ENCODE results near the gene UBL7. TPM values are rescaled to one million over a fixed set of nuclear protein-coding genes. Genes with fewer than 3 reads are reported as not detected.

Gene UBL7
- total RNA-seq, 2 experiments from 2014 or later, result 29.5 to 44.1 TPM

DNA sequence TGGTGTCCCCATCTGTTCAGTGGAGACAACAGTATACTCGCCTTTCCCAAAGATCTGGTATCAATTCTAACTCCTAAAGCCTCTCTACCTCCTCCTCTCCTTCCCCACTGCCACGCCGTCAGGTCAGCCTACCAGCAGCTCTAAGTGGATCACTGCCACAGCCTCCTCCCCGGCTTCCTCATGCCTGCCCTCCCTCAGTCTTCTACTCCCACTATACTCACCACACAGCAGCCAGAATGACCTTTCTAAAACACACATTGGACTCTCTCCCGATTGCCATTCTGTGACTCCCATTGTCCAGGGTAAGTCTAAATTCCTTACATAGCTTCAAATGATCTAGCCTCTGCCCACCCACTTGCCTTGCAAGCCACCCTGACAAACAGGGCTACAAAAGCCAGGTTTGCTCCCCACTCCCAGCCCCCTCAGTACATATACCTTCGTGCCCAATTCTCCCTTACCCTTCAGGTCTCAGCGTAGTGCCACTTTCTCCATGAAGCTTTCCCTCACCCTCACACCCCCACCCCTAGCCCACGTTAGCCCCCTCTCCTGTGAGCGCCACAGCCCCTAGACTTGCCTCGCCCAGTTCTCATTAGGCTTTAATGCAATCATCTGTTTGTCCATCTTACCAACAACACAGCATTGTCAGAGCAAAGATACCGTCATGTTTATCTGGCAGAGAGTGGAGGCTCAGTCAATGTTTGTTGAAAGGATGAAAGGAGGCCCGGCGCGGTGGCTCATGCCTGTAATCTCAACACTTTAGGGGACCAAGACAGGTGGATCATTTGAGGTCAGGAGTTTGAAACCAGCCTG is 17.7 kb downstream of the UBL7 start:
- Histone ChIP-seq H3K36me3 (ENCODE audit: insufficient read depth, low read length) (peaks cover 14% of the 10 kb centered on the region; the same call in 1 of the 2 replicates), H3K79me2 (ENCODE audit: insufficient read depth, low read depth, low read length) (no peaks in the 10 kb centered on the region), H3K4me2 (ENCODE audit: low read length) (no peak overlapping the region), H4K20me1 (ENCODE audit: insufficient read depth, low read length) (no peaks in the 10 kb centered on the region), H3K9me3 (ENCODE audit: low read length) (no peaks in the 10 kb centered on the region), H3K4me1 (ENCODE audit: insufficient read depth, low read length, poor library complexity, severe bottlenecking) (no peaks in the 10 kb centered on the region), H3K9me2 (ENCODE audit: insufficient read depth, low read length) (no peaks in the 10 kb centered on the region), H3K4me3 (ENCODE audit: low read depth, low read length, poor library complexity, severe bottlenecking) (no peak overlapping the region), H2AFZ (ENCODE audit: low read length) (no peak overlapping the region), H3K27ac (ENCODE audit: low read depth, low read length, poor library complexity, severe bottlenecking) (no peak overlapping the region)
- POLR2A ChIA-PET, result no interaction called here
- TF ChIP-seq, protein P1, sequence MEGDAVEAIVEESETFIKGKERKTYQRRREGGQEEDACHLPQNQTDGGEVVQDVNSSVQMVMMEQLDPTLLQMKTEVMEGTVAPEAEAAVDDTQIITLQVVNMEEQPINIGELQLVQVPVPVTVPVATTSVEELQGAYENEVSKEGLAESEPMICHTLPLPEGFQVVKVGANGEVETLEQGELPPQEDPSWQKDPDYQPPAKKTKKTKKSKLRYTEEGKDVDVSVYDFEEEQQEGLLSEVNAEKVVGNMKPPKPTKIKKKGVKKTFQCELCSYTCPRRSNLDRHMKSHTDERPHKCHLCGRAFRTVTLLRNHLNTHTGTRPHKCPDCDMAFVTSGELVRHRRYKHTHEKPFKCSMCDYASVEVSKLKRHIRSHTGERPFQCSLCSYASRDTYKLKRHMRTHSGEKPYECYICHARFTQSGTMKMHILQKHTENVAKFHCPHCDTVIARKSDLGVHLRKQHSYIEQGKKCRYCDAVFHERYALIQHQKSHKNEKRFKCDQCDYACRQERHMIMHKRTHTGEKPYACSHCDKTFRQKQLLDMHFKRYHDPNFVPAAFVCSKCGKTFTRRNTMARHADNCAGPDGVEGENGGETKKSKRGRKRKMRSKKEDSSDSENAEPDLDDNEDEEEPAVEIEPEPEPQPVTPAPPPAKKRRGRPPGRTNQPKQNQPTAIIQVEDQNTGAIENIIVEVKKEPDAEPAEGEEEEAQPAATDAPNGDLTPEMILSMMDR (conservative IDR thresholded peaks at IDR 0.05; ENCODE audit: low read length), result no peak
- TF ChIP-seq EZH2phosphoT487 (IDR thresholded peaks at IDR 0.05; ENCODE audit: borderline replicate concordance, low read depth, low read length), result no peak
- CTCF ChIA-PET (ENCODE audit: unreplicated experiment), result no interaction called here
- intact Hi-C loops (cut with micrococcal nuclease; ENCODE audit: unreplicated experiment), result no loop called here
- no peak for DNase-seq (ENCODE audit: low spot score)
- BruUV-seq (replicated peaks), result no TSS peak

DNA sequence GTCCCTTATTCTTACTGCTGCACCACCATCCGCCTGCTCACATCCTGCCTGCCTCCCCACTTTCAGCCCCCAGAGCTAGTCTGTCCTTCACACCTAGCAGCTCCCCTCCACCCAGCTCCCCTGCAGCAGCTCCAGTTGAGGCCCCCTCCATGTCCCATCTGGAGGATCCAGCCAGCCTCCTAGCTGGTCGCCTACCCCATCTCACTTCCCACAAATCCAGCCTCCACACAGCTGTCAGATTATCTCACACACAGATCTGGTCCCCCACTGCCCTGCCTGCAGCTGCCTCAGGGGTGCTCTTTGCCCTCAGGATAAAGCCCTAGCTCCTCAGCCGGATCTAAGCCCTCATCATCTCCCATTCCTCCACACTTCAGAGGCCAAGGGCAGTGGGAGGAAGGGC is 18.4 kb downstream of the UBL7 start:
- DNase-seq (ENCODE audit: low spot score), result no peak
- Histone ChIP-seq H3K9me3 (ENCODE audit: low read length) (no peaks in the 10 kb centered on the region), H3K4me3 (ENCODE audit: low read depth, low read length, poor library complexity, severe bottlenecking) (no peak overlapping the region), H2AFZ (ENCODE audit: low read length) (no peak overlapping the region), H3K4me1 (ENCODE audit: insufficient read depth, low read length, poor library complexity, severe bottlenecking) (no peaks in the 10 kb centered on the region), H4K20me1 (ENCODE audit: insufficient read depth, low read length) (no peaks in the 10 kb centered on the region), H3K9me2 (ENCODE audit: insufficient read depth, low read length) (no peaks in the 10 kb centered on the region), H3K36me3 (ENCODE audit: insufficient read depth, low read length) (peaks cover 8% of the 10 kb centered on the region; the same call in 1 of the 2 replicates), H3K27ac (ENCODE audit: low read depth, low read length, poor library complexity, severe bottlenecking) (no peak overlapping the region), H3K79me2 (ENCODE audit: insufficient read depth, low read depth, low read length) (no peaks in the 10 kb centered on the region), H3K4me2 (ENCODE audit: low read length) (no peak overlapping the region)
- TF ChIP-seq, protein P1 (conservative IDR thresholded peaks at IDR 0.05; ENCODE audit: low read length), result no peak
- no peak for TF ChIP-seq EZH2phosphoT487 (IDR thresholded peaks at IDR 0.05; ENCODE audit: borderline replicate concordance, low read depth, low read length)
- intact Hi-C loops (cut with micrococcal nuclease; ENCODE audit: unreplicated experiment), result no loop called here
- BruUV-seq (replicated peaks), result no TSS peak
- ChIA-PET POLR2A (interaction anchor here (2.0 kb wide), 1 partner anchor 58 kb away, joined by 7 read pairs; no protein-coding TSS in a partner anchor), CTCF (ENCODE audit: unreplicated experiment) (no interaction called here)

DNA sequence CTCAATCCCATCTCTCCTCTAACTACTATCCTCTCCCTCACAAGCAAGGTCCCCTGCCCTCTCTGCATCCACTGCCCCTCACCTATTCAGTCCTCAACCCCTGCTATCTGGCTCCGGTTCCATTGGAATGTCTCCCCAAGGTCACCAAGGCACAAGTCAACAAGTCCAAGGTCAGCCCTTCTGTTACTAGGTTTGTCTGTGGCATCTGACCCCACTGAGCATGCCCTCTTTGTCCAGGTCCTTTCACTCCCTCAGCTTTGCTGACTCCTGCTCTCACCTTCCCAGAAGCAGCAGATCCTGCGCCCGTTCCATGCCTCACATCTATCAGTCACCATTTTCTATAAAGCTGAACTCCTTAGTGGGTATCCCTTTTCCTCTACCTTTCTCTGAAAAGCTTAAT is 18.9 kb downstream of the UBL7 start:
- no peak for TF ChIP-seq EZH2phosphoT487 (IDR thresholded peaks at IDR 0.05; ENCODE audit: borderline replicate concordance, low read depth, low read length)
- TF ChIP-seq, protein P1 (conservative IDR thresholded peaks at IDR 0.05; ENCODE audit: low read length), result no peak
- Histone ChIP-seq H3K4me3 (ENCODE audit: low read depth, low read length, poor library complexity, severe bottlenecking) (no peak overlapping the region), H4K20me1 (ENCODE audit: insufficient read depth, low read length) (no peaks in the 10 kb centered on the region), H3K27ac (ENCODE audit: low read depth, low read length, poor library complexity, severe bottlenecking) (no peak overlapping the region), H3K4me2 (ENCODE audit: low read length) (no peak overlapping the region), H3K36me3 (ENCODE audit: insufficient read depth, low read length) (peaks cover 8% of the 10 kb centered on the region; the same call in 1 of the 2 replicates), H2AFZ (ENCODE audit: low read length) (no peak overlapping the region), H3K4me1 (ENCODE audit: insufficient read depth, low read length, poor library complexity, severe bottlenecking) (no peaks in the 10 kb centered on the region), H3K9me3 (ENCODE audit: low read length) (no peaks in the 10 kb centered on the region), H3K79me2 (ENCODE audit: insufficient read depth, low read depth, low read length) (no peaks in the 10 kb centered on the region), H3K9me2 (ENCODE audit: insufficient read depth, low read length) (no peaks in the 10 kb centered on the region)
- intact Hi-C loops (cut with micrococcal nuclease; ENCODE audit: unreplicated experiment), result no loop called here
- DNase-seq (ENCODE audit: low spot score), result no peak
- ChIA-PET CTCF (ENCODE audit: unreplicated experiment) (no interaction called here), POLR2A (interaction anchor here (2.0 kb wide), 1 partner anchor 57 kb away, joined by 7 read pairs; no protein-coding TSS in a partner anchor)
- no TSS peak for BruUV-seq (replicated peaks)
